ENCODE data around the gene SESTD1. TPM values are rescaled to one million over a fixed set of nuclear protein-coding genes. Genes with fewer than 3 reads are reported as not detected.
"Not testable (repeated sequence)": the region's sequence is repeated elsewhere in the genome, so short reads cannot be mapped to it uniquely, and the experiment has no call there.

The SESTD1 gene
- total RNA-seq, 1 donor from 2014 or later: 15.3 TPM

GRCh38 chr2:179248024-179248348 lies 16.6 kb downstream of the SESTD1 start:
- Histone ChIP-seq H3K36me3 (ENCODE audit: control insufficient read depth, insufficient read depth, low read length) (no peaks in the 10 kb centered on the region), H3K27me3 (ENCODE audit: control insufficient read depth, insufficient read depth, low read length) (no peaks in the 10 kb centered on the region), H3K4me3 (ENCODE audit: low read depth, low read length) (no peak overlapping the region)
- FAIRE-seq (no peak), DNase-seq (ENCODE audit: low read depth) (no peak)
- TF ChIP-seq CTCF (IDR thresholded peaks at IDR 0.05; ENCODE audit: insufficient read depth, low read length, severe bottlenecking): no peak

GRCh38 chr2:179247318-179248023 lies 17.2 kb downstream of the SESTD1 start:
- Histone ChIP-seq H3K27me3 (ENCODE audit: control insufficient read depth, insufficient read depth, low read length) (no peaks in the 10 kb centered on the region), H3K36me3 (ENCODE audit: control insufficient read depth, insufficient read depth, low read length) (no peaks in the 10 kb centered on the region), H3K4me3 (ENCODE audit: low read depth, low read length) (no peak overlapping the region)
- DNase-seq (ENCODE audit: low read depth) (no peak), FAIRE-seq (no peak)
- no peak for TF ChIP-seq CTCF (IDR thresholded peaks at IDR 0.05; ENCODE audit: insufficient read depth, low read length, severe bottlenecking)

- not testable (repeated sequence) for FAIRE-seq; H3K36me3 ChIP-seq (ENCODE audit: control insufficient read depth, insufficient read depth, low read length); DNase-seq (ENCODE audit: low read depth); H3K4me3 ChIP-seq (ENCODE audit: low read depth, low read length); H3K27me3 ChIP-seq (ENCODE audit: control insufficient read depth, insufficient read depth, low read length)
Measured at GRCh38 chr2:179245843-179246242, 18.8 kb downstream of the SESTD1 start.

- no peak for FAIRE-seq
- DNase-seq (ENCODE audit: low read depth): peak; percentile 77
- no peak for TF ChIP-seq CTCF (IDR thresholded peaks at IDR 0.05; ENCODE audit: insufficient read depth, low read length, severe bottlenecking)
Measured at GRCh38 chr2:179243046-179243445, 21.6 kb downstream of the SESTD1 start.

GRCh38 chr2:179240481-179241451 lies 23.9 kb downstream of the SESTD1 start:
- H3K36me3 ChIP-seq (ENCODE audit: control insufficient read depth, insufficient read depth, low read length): no peaks in the 10 kb centered on the region
- FAIRE-seq (no peak), DNase-seq (ENCODE audit: low read depth) (no peak)
- no peaks in the 10 kb centered on the region for H3K27me3 ChIP-seq (ENCODE audit: control insufficient read depth, insufficient read depth, low read length)
- TF ChIP-seq CTCF (IDR thresholded peaks at IDR 0.05; ENCODE audit: insufficient read depth, low read length, severe bottlenecking): no peak
- no peak overlapping the region for H3K4me3 ChIP-seq (ENCODE audit: low read depth, low read length)

More at GRCh38 chr2:179243046-179243445, 21.6 kb downstream of the SESTD1 start:
- no peaks in the 10 kb centered on the region for H3K27me3 ChIP-seq (ENCODE audit: control insufficient read depth, insufficient read depth, low read length)
- H3K4me3 ChIP-seq (ENCODE audit: low read depth, low read length): no peak overlapping the region
- H3K36me3 ChIP-seq (ENCODE audit: control insufficient read depth, insufficient read depth, low read length): no peaks in the 10 kb centered on the region

- Histone ChIP-seq H3K27me3 (ENCODE audit: control insufficient read depth, insufficient read depth, low read length) (no peaks in the 10 kb centered on the region), H3K4me3 (ENCODE audit: low read depth, low read length) (no peak overlapping the region), H3K36me3 (ENCODE audit: control insufficient read depth, insufficient read depth, low read length) (no peaks in the 10 kb centered on the region)
- no peak for DNase-seq (ENCODE audit: low read depth)
- no peak for FAIRE-seq
- no peak for TF ChIP-seq CTCF (IDR thresholded peaks at IDR 0.05; ENCODE audit: insufficient read depth, low read length, severe bottlenecking)
Measured at GRCh38 chr2:179239838-179240237, 24.8 kb downstream of the SESTD1 start.

All from bronchial epithelial cell (primary cell).